GM12878 (cell line): ENCODE measurements around the gene PGK1. TPM values are rescaled to one million over a fixed set of nuclear protein-coding genes. Genes with fewer than 3 reads are reported as not detected.

Source experiments
- ATAC-seq: fragments of 200-7000 bp; cut with Tn5 transposase; 3 replicates; pipeline ENCODE4 v1.9.1; 2020; ENCODE audit warnings: mild to moderate bottlenecking, moderate library complexity
- BruUV-seq: library from RNA; stranded (reverse); fragments of 400-500 nt; replicated peaks from 2 replicates; lab custom pipeline; 2021; lab: Mats Ljungman, UMichigan
- CTCF ChIA-PET: fragments of 300-600 bp; sonication (Branson Sonifier 250); formaldehyde crosslinking; extraction: SDS; loops from one replicate; lab custom pipeline; 2021; ENCODE audit warnings: inconsistent platforms; lab: Yijun Ruan, JAX
- POLR2A ChIA-PET: fragments of 350-600 bp; formaldehyde crosslinking; extraction: SDS; loops from one replicate; lab custom pipeline; 2021; ENCODE audit warnings: inconsistent platforms; lab: Charles Lee
- RAD21 ChIA-PET: fragments of 300-600 bp; sonication (Branson Sonifier 250); formaldehyde crosslinking; loops from one replicate; lab custom pipeline; 2023; ENCODE audit warnings: antibody characterized with exemption; ENCODE audit not compliant: unreplicated experiment; lab: Charles Lee
- SMC1A ChIA-PET: fragments of 300-600 bp; sonication (Branson Sonifier 250); formaldehyde crosslinking; loops from one replicate; lab custom pipeline; 2023; ENCODE audit not compliant: unreplicated experiment, uncharacterized antibody; lab: Charles Lee
- DNase-seq: peaks from one replicate; pipeline ENCODE4 v3.0.0-alpha.2; 2011; ENCODE audit warnings: low read depth, low spot score
- FAIRE-seq: peaks from 3 replicates; lab custom pipeline; 2011; peaks lifted over from hg19 to GRCh38; lab: Jason Lieb, UNC
- H2AFZ ChIP-seq: 2 replicates; pipeline ENCODE4 v1.6.0; 2011; ENCODE audit warnings: low read depth, low read length, control low read depth; ENCODE audit not compliant: control insufficient read depth
- H3K27ac ChIP-seq: 2 replicates; pipeline ENCODE4 v1.5.1; 2011; ENCODE audit warnings: control low read depth; ENCODE audit not compliant: control insufficient read depth, insufficient read depth
- H3K27me3 ChIP-seq, 2 experiments: replicated peaks in 1 of 2; 2 replicates each; pipeline versions ENCODE4 v1.6.0 to v1.6.1; 2011; ENCODE audit warnings: low read length in 1 of 2; ENCODE audit not compliant: control insufficient read depth in 2 of 2, insufficient read depth in 2 of 2
- H3K36me3 ChIP-seq, 2 experiments: 2 replicates each; pipeline ENCODE4 v1.5.1; 2011; ENCODE audit warnings: low read length in 1 of 2; ENCODE audit not compliant: control insufficient read depth in 2 of 2, insufficient read depth in 2 of 2
- H3K4me1 ChIP-seq: 2 replicates; pipeline ENCODE4 v1.6.1; 2011; ENCODE audit warnings: mild to moderate bottlenecking, low read length, moderate library complexity, mixed read lengths; ENCODE audit not compliant: control insufficient read depth, insufficient read depth
- H3K4me2 ChIP-seq: 2 replicates; pipeline ENCODE4 v1.6.0; 2011; ENCODE audit warnings: control low read depth; ENCODE audit not compliant: control insufficient read depth, insufficient read depth
- H3K4me3 ChIP-seq: fragments of 200-600 bp; sonication (generic); 2 replicates; pipeline ENCODE4 v1.5.1; 2016
- H3K79me2 ChIP-seq: 2 replicates; pipeline ENCODE4 v1.6.0; 2011; ENCODE audit warnings: low read length; ENCODE audit not compliant: control insufficient read depth, insufficient read depth
- H3K9ac ChIP-seq: 2 replicates; pipeline ENCODE4 v1.8.0; 2011; ENCODE audit warnings: low read length, control low read depth, mixed read lengths; ENCODE audit not compliant: control insufficient read depth, insufficient read depth
- H3K9me3 ChIP-seq: replicated peaks from 3 replicates; pipeline ENCODE4 v1.5.1; 2011; ENCODE audit warnings: mild to moderate bottlenecking, low read length; ENCODE audit not compliant: control insufficient read depth, insufficient read depth
- H4K20me1 ChIP-seq: 2 replicates; pipeline ENCODE4 v1.6.0; 2011; ENCODE audit not compliant: control insufficient read depth, insufficient read depth
- ASH2L ChIP-seq: fragments of 300-600, 200-600 bp; sonication (generic); IDR thresholded peaks from 2 replicates; pipeline ENCODE4 v1.6.1; 2017; ENCODE audit warnings: low read depth, mild to moderate bottlenecking, borderline replicate concordance
- BHLHE40 ChIP-seq, 2 experiments: fragments of 450-650 bp in 1 of 2; IDR thresholded peaks; 2 replicates each; pipeline ENCODE4 v1.6.1; 2011 to 2017; ENCODE audit warnings: low read depth in 2 of 2, borderline replicate concordance in 1 of 2, improper control_type of control experiment in 1 of 2, low read length in 1 of 2, mild to moderate bottlenecking in 1 of 2
- FOXM1 ChIP-seq: IDR thresholded peaks from 2 replicates; pipeline ENCODE4 v1.6.1; 2012; ENCODE audit warnings: low read depth, mild to moderate bottlenecking, inconsistent platforms, low read length, moderate library complexity
- PAX5 ChIP-seq: IDR thresholded peaks from 2 replicates; pipeline ENCODE4 v1.6.1; 2011; ENCODE audit warnings: low read depth, low read length, borderline replicate concordance
- RELA ChIP-seq: fragments of 450-650 bp; IDR thresholded peaks from 2 replicates; pipeline ENCODE4 v1.8.0; 2014; ENCODE audit warnings: borderline replicate concordance; ENCODE audit not compliant: partially characterized antibody
- in situ Hi-C: fragments of 300-500 bp; cut with MboI; formaldehyde crosslinking; loops from 9 replicates; pipeline ENCODE4 v1.14.3; 2018; ENCODE audit warnings: mixed read lengths
- intact Hi-C: fragments of 100-400 bp; cut with micrococcal nuclease; formaldehyde crosslinking; loops from one replicate; pipeline ENCODE4 v1.14.2; 2022; ENCODE audit not compliant: unreplicated experiment
- polyA plus RNA-seq, 11 experiments: library from polyadenylated mRNA; depleted of rRNA in 4 of 11; unstranded in 6 of 11; stranded (reverse) in 5 of 11; fragments of >200 nt; fragmentation: Nextera tagmentation in 4 of 11; fragmentation: Illumina TruSeq in 1 of 11; extraction: Ambion mirVana in 4 of 11; extraction: Trizol in 1 of 11; gene quantifications; 1 replicate in 1 of 11; 2 replicates in 10 of 11; pipeline versions ENCODE4 v1.2.1 to v1.2.3, GENCODE V29; 2011 to 2016; ENCODE audit warnings: inconsistent platforms in 2 of 11, missing spikeins in 2 of 11, low read depth in 1 of 11
- total RNA-seq, 4 experiments: library from RNA; depleted of rRNA in 3 of 4; stranded (reverse); fragments of >200 nt in 3 of 4; fragmentation: Illumina TruSeq in 1 of 4; extraction: Trizol in 1 of 4; gene quantifications; 2 replicates each; pipeline versions ENCODE4 v1.2.1 to v1.2.3, GENCODE V29; 2013 to 2021

Gene PGK1
- total and polyA plus RNA-seq, 10 of the 15 experiments (the other 5 are each of a cell fraction or from before 2014, with no cell fraction given): 370 to 1,825 (median 629) TPM

DNA sequence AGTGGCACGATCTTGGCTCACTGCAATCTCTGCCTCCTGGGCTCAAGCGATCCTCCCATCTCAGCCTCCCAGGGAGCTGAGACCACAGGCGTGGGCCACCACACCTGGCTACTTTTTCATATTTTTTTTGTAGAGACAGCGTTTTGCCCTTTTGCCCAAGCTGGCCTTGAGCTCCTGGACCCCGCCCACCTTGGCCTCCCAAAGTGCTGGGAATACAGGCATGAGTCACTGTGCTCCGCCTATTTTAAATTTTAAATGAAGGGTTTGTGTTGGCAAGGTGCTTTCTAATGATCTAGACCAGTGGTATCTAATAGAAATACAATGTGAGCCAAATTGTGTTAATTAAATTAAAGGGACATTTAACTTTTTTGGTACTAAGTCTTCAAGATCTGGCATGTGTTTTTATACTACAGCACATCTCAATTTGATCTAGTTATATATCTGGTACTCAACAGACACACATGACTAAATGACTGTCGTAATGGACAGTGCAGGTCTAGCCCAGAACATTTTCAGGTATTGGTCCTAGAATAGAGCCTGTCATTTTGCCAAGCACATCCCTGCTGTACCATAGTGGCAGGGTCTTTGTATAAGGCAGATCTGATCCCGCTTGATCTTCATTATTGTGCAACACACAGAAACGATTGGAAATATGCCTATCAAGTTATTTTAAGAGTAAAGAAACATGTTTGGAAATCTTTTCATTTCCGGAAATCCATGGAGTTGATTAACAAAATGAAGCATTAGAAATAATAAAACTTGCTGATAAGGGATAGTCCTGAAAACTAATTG is 7.3 kb downstream of the PGK1 start (continued):
- TF ChIP-seq RELA (no peak), BHLHE40 (IDR thresholded peaks at IDR 0.05; ENCODE audit: borderline replicate concordance in 1 of 2, low read depth in 2 of 2, low read length in 1 of 2) (no peak), ASH2L (no peak)

DNA sequence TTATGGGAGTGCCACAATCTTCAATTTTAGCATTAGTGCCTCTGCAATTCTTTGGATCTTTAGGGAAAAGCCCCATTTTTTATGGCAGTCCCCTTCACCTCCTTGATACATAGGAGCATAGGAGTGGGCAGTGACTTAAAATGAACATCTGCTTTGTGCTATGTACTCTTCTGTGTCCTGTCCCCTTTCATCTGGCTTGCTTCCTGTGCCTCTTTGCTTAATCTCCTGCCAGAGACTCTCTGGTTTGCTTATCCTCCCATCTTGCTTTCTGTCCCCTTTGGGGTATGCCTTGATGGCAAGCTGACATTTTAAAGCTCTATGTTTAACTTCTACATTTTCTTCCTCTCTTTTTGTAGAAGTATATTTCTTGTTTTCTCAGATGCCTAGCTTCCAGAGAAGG is 12.3 kb downstream of the PGK1 start:
- Histone ChIP-seq H3K27me3 (no peaks in the 10 kb centered on the region), H3K36me3 (peaks cover 2 to 42% of the 10 kb centered on the region in 2 experiments), H3K4me1 (no peaks in the 10 kb centered on the region), H4K20me1 (peaks cover 3% of the 10 kb centered on the region; the same call in 1 of the 2 replicates), H3K4me2 (no peak overlapping the region), H3K27ac (no peak overlapping the region), H3K9ac (no peak overlapping the region), H3K4me3 (no peak overlapping the region), H2AFZ (no peak overlapping the region), H3K9me3 (no peaks in the 10 kb centered on the region; the same call in 2 of the 3 replicates), H3K79me2 (peaks cover 77% of the 10 kb centered on the region)
- POLR2A ChIA-PET: no interaction called here
- SMC1A ChIA-PET: interaction anchor here (1.4 to 2.4 kb wide), 2 partner anchors 11 to 12 kb away, joined by 3 to 8 read pairs; no protein-coding TSS in a partner anchor
- in situ Hi-C loops: no loop called here
- TF ChIP-seq FOXM1 (no peak), PAX5 (no peak)
- intact Hi-C loops: no loop called here
- RAD21 ChIA-PET: no interaction called here
- DNase-seq: no peak
- BruUV-seq: no TSS peak
- CTCF ChIA-PET: interaction anchor here (1.3 to 1.7 kb wide), 2 partner anchors 10 to 186 kb away, joined by 3 to 4 read pairs; no protein-coding TSS in a partner anchor
- ATAC-seq: no peak
- no peak for FAIRE-seq
